PC-3 (cell line): ENCODE results near the gene ARIH2. TPM values are rescaled to one million over a fixed set of nuclear protein-coding genes. Genes with fewer than 3 reads are reported as not detected.
"Not testable (repeated sequence)": the region's sequence is repeated elsewhere in the genome, so short reads cannot be mapped to it uniquely, and the experiment has no call there.

Experiments
- ATAC-seq: fragments of 200-7000 bp; cut with Tn5 transposase; 2 replicates; pipeline ENCODE4 v1.9.1; 2020; ENCODE audit warnings: mild to moderate bottlenecking, moderate library complexity
- BruUV-seq: library from RNA; stranded (reverse); fragments of 400-500 nt; replicated peaks from 2 replicates; lab custom pipeline; 2021; lab: Mats Ljungman, UMichigan
- CTCF ChIA-PET: fragments of 300-600 bp; sonication (Branson Sonifier 250); formaldehyde crosslinking; loops from one replicate; lab custom pipeline; 2022; ENCODE audit warnings: antibody characterized with exemption; lab: Charles Lee
- POLR2A ChIA-PET: fragments of 300-600 bp; sonication (Branson Sonifier 250); formaldehyde crosslinking; loops from one replicate; lab custom pipeline; 2022; ENCODE audit warnings: antibody characterized with exemption; ENCODE audit not compliant: unreplicated experiment; lab: Charles Lee
- DNase-seq: peaks from one replicate; pipeline ENCODE4 v3.0.0-alpha.2; 2015
- H2AFZ ChIP-seq: fragments of 300-600 bp; sonication (generic); 2 replicates; pipeline ENCODE4 v1.6.0; 2016; ENCODE audit warnings: antibody characterized with exemption, low read length
- H3F3A ChIP-seq: fragments of 300-600 bp; sonication (generic); one replicate; pipeline ENCODE4 v1.6.0; 2017; ENCODE audit warnings: antibody characterized with exemption, low read length, control low read depth, mild to moderate bottlenecking; ENCODE audit not compliant: unreplicated experiment
- H3K27ac ChIP-seq: fragments of 300-600 bp; sonication (generic); 2 replicates; pipeline ENCODE4 v1.5.1; 2016; ENCODE audit warnings: mild to moderate bottlenecking, low read length
- H3K27me3 ChIP-seq: fragments of 300-600 bp; sonication (generic); 2 replicates; pipeline ENCODE4 v1.6.1; 2016; ENCODE audit warnings: low read length, mixed read lengths
- H3K36me3 ChIP-seq: fragments of 300-600 bp; sonication (generic); 2 replicates; pipeline ENCODE4 v1.6.1; 2016; ENCODE audit warnings: low read depth, mixed run types, low read length, mixed read lengths
- H3K4me1 ChIP-seq: fragments of 300-600 bp; sonication (generic); 2 replicates; pipeline ENCODE4 v1.5.1; 2016; ENCODE audit warnings: low read length; ENCODE audit not compliant: insufficient read depth
- H3K4me2 ChIP-seq: fragments of 300-600 bp; sonication (generic); 2 replicates; pipeline ENCODE4 v1.6.0; 2016; ENCODE audit warnings: low read length
- H3K4me3 ChIP-seq: fragments of 300-600 bp; sonication (generic); 2 replicates; pipeline ENCODE4 v1.5.1; 2016; ENCODE audit warnings: mild to moderate bottlenecking, low read length, mixed read lengths
- H3K79me2 ChIP-seq: fragments of 300-600 bp; sonication (generic); 2 replicates; pipeline ENCODE4 v1.6.1; 2017; ENCODE audit warnings: low read length, mixed read lengths
- H3K9ac ChIP-seq: fragments of 300-600 bp; sonication (generic); 2 replicates; pipeline ENCODE4 v1.6.0; 2016; ENCODE audit warnings: mild to moderate bottlenecking, low read length
- H3K9me2 ChIP-seq: fragments of 300-600 bp; sonication (generic); replicated peaks from 2 replicates; pipeline ENCODE4 v1.6.1; 2016; ENCODE audit warnings: mixed run types, low read length, mixed read lengths
- H3K9me3 ChIP-seq: fragments of 300-600 bp; sonication (generic); 2 replicates; pipeline ENCODE4 v1.6.1; 2016; ENCODE audit warnings: low read length, mixed read lengths
- H4K20me1 ChIP-seq: fragments of 300-600 bp; sonication (generic); 2 replicates; pipeline ENCODE4 v1.6.1; 2016; ENCODE audit warnings: low read length, mixed read lengths
- EZH2 ChIP-seq: fragments of 300-600 bp; sonication (generic); IDR thresholded peaks from one replicate; pipeline ENCODE4 v1.6.1; 2017; ENCODE audit warnings: antibody characterized with exemption, mild to moderate bottlenecking, low read length; ENCODE audit not compliant: unreplicated experiment
- EZH2phosphoT487 ChIP-seq: fragments of 300-600 bp; sonication (generic); IDR thresholded peaks from 2 replicates; pipeline ENCODE4 v1.6.1; 2018; ENCODE audit warnings: mild to moderate bottlenecking, antibody characterized with exemption, low read length, borderline replicate concordance
- intact Hi-C: fragments of 100-400 bp; cut with micrococcal nuclease; formaldehyde crosslinking; loops from 2 replicates; pipeline ENCODE4 v1.9.0; 2023
- total RNA-seq: library from RNA; depleted of rRNA; stranded (reverse); fragments of >200 nt; gene quantifications from 2 replicates; pipeline ENCODE4 v1.2.3, GENCODE V29; 2014
- TF ChIP-seq, protein P1 (sequence below): fragments of 300-600 bp; sonication (generic); conservative IDR thresholded peaks from 2 replicates; pipeline ENCODE4 v1.5.1; 2017; ENCODE audit warnings: antibody characterized with exemption, low read depth, mild to moderate bottlenecking, low read length

The ARIH2 gene
- total RNA-seq, 1 experiment from 2014 or later = 136 TPM

DNA sequence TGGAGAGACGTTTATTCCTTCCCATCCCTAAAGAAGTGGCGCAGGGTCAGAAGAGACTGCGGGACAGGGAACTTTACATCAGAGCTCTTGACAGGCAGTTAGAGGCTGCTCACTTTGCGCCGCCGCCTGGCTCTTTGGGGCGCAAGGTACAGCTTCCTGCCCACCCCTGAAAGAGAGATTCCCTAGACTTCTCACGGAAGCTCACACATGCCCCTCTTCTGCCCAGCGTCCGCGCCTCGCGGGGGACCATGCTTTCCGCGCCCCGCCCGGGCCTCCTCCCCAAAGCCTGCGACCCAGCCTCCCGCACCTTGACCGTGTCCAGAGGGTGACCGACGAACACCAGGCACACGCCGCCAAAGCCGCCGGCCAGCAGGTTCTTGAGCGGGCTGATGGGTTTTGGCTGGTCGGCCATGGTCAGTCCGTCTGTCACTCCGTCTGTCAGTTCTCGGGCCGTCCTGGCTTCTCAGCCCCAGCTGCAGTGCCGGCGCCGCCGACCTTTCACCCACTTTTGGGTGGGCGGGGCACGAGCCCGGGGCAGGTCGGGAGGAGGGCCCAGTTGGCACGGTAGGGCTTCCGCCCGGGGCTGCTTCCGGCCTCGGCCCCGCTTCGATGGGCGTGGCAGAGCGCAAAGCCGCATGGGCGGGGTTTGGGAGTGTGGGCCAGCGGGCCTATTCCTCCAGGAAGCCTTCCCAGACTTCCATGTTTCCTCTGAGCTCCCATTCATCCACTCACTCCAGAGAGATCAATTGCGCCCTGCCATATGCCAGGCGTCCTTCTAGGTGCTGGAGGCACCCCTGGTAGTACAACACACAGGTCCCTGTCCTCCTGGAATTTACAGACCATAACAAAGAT is 20.0 kb upstream of the ARIH2 start, which contains the start of gene SLC25A20:
Gene SLC25A20 (minus strand): TSS at position 500 of the 852 bp plus-strand sequence. CDS start 88 bp downstream, at position 412.
- peak within 1 kb of the TSS; percentile 87 for H3K4me2 ChIP-seq
- CTCF ChIA-PET = no interaction called here
- H3K36me3 ChIP-seq = no peaks in the 10 kb centered on the region
- H3K27ac ChIP-seq = 0 out of 2 replicates have a peak within 1 kb of the TSS, but pooled peaks have one; percentile 6
- intact Hi-C loops = loop anchor here (1.0 to 10.0 kb wide), 3 partner anchors 20 to 56 kb away; partner anchors contain the start of genes ARIH2 and PRKAR2A
- H3K27me3 ChIP-seq = no peaks in the 10 kb centered on the region
- no peaks in the 10 kb centered on the region for H4K20me1 ChIP-seq
- POLR2A ChIA-PET = interaction anchor here (0.6 to 0.7 kb wide), 2 partner anchors 20 to 108 kb away, joined by 3 to 4 read pairs; partner anchors contain the start of gene ARIH2
- no peaks in the 10 kb centered on the region for H3K9me3 ChIP-seq
- H3K79me2 ChIP-seq = peaks cover 6% of the 10 kb centered on the region; the same call in 1 of the 2 replicates
- H3K4me1 ChIP-seq = peaks cover 13% of the 10 kb centered on the region
- TSS peak; percentile 80 for BruUV-seq
- no peaks in the 10 kb centered on the region for H3F3A ChIP-seq
- TF ChIP-seq EZH2phosphoT487 = no peak
- TF ChIP-seq, protein P1, sequence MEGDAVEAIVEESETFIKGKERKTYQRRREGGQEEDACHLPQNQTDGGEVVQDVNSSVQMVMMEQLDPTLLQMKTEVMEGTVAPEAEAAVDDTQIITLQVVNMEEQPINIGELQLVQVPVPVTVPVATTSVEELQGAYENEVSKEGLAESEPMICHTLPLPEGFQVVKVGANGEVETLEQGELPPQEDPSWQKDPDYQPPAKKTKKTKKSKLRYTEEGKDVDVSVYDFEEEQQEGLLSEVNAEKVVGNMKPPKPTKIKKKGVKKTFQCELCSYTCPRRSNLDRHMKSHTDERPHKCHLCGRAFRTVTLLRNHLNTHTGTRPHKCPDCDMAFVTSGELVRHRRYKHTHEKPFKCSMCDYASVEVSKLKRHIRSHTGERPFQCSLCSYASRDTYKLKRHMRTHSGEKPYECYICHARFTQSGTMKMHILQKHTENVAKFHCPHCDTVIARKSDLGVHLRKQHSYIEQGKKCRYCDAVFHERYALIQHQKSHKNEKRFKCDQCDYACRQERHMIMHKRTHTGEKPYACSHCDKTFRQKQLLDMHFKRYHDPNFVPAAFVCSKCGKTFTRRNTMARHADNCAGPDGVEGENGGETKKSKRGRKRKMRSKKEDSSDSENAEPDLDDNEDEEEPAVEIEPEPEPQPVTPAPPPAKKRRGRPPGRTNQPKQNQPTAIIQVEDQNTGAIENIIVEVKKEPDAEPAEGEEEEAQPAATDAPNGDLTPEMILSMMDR = no peak
- no peak for TF ChIP-seq EZH2
- peak within 1 kb of the TSS; percentile 93 for H2AFZ ChIP-seq
- ATAC-seq = peak; percentile 90
- peak within 1 kb of the TSS; percentile 74 for H3K4me3 ChIP-seq
- H3K9ac ChIP-seq = peak within 1 kb of the TSS; percentile 48
- DNase-seq = peak; percentile 94
- H3K9me2 ChIP-seq = no peaks in the 10 kb centered on the region

DNA sequence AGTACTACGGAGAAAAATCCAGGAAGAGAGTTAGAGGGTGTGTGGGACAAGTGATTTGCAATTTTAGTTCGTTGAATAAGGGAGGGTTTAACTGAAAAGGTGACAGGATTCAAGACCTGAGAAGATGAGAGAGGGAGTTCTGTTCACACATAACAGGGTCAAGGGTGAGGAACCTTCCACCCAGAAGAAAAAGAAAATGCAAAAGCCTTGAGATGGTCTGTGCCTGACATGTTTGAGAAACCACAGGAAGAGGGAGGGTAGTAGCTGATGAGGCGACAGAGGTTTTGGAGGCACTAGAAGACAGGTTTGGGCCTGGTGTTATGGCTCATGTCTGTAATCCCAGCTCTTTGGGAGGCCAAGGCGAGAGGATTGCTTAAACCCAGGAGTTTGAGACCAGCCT is 19.4 kb upstream of the ARIH2 start:
- intact Hi-C loops = loop anchor here (2.0 to 10.0 kb wide), 2 partner anchors 52 to 56 kb away; partner anchors contain the start of gene PRKAR2A
- Histone ChIP-seq H3F3A (no peaks in the 10 kb centered on the region), H3K36me3 (no peaks in the 10 kb centered on the region), H3K9me2 (no peaks in the 10 kb centered on the region), H3K4me1 (peaks cover 15% of the 10 kb centered on the region), H3K4me3 (peak overlapping the region; percentile 74; the same call in 1 of the 2 replicates), H3K27ac (no peak overlapping the region), H3K79me2 (peaks cover 6% of the 10 kb centered on the region; the same call in 1 of the 2 replicates), H3K9ac (no peak overlapping the region), H2AFZ (peak overlapping the region; percentile 56; the same call in 1 of the 2 replicates), H3K27me3 (no peaks in the 10 kb centered on the region), H3K4me2 (peak overlapping the region; percentile 87; the same call in 1 of the 2 replicates), H3K9me3 (no peaks in the 10 kb centered on the region), H4K20me1 (no peaks in the 10 kb centered on the region)
- TF ChIP-seq EZH2phosphoT487 = no peak
- TF ChIP-seq, protein P1 = no peak
- TF ChIP-seq EZH2 = no peak
- CTCF ChIA-PET = no interaction called here
- BruUV-seq = no TSS peak
- POLR2A ChIA-PET = interaction anchor here (0.7 kb wide), 1 partner anchor 107 kb away, joined by 4 read pairs; no protein-coding TSS in a partner anchor
- no peak for DNase-seq
- ATAC-seq = no peak

DNA sequence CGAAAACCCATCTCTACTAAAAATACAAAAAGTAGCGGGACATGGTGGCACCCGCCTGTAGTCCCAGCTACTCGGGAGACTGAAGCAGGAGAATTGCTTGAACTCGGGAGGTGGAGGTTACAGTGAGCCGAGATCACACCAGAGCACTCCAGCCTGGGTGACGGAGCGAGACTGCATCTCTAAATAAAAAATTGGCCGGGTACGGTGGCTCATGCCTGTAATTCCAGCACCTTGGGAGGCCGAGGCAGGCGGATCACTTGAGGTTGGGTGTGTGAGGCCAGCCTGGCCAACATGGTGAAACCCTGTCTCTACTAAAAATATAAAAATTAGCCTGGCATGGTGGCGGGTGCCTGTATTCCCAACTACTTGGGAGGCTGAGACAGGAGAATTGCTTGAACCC is 11.6 kb upstream of the ARIH2 start:
- H3K4me2 ChIP-seq, H3K4me1 ChIP-seq, POLR2A ChIA-PET, intact Hi-C loops, H3K27ac ChIP-seq, CTCF ChIA-PET, H3K4me3 ChIP-seq, H3K27me3 ChIP-seq, ATAC-seq, H3K79me2 ChIP-seq, H3K9me2 ChIP-seq, H3K9ac ChIP-seq, H3K36me3 ChIP-seq, H3F3A ChIP-seq, H2AFZ ChIP-seq, H4K20me1 ChIP-seq, H3K9me3 ChIP-seq, DNase-seq, BruUV-seq: not testable (repeated sequence)
